HCT116 (cell line): ENCODE data around the gene SYNE1. TPM values are rescaled to one million over a fixed set of nuclear protein-coding genes. Genes with fewer than 3 reads are reported as not detected.

Source experiments
- ATAC-seq: fragments of 200-7000 bp; cut with Tn5 transposase; 2 replicates; pipeline ENCODE4 v1.9.1; 2020; ENCODE audit warnings: mild to moderate bottlenecking, moderate library complexity
- BruUV-seq: library from RNA; stranded (reverse); fragments of 400-500 nt; replicated peaks from 2 replicates; lab custom pipeline; 2021; lab: Mats Ljungman, UMichigan
- CTCF ChIA-PET: fragments of 300-600 bp; sonication (Branson Sonifier 250); formaldehyde crosslinking; loops from one replicate; lab custom pipeline; 2021; ENCODE audit warnings: antibody characterized with exemption; lab: Charles Lee
- POLR2A ChIA-PET: fragments of 300-600, 350-600 bp; sonication (Branson Sonifier 250); formaldehyde crosslinking; loops from one replicate; lab custom pipeline; 2021; ENCODE audit warnings: antibody characterized with exemption; lab: Charles Lee
- RAD21 ChIA-PET, 2 experiments: fragments of 300-600 bp; sonication (Branson Sonifier 250); formaldehyde crosslinking; loops; one replicate each; lab custom pipeline; 2023; ENCODE audit warnings: low total read pairs in 2 of 2; ENCODE audit not compliant: uncharacterized antibody in 2 of 2, unreplicated experiment in 2 of 2, low non-redundant PET in 1 of 2; lab: Charles Lee
- DNase-seq: peaks from one replicate; pipeline ENCODE4 v3.0.0-alpha.2; 2010; ENCODE audit warnings: low read depth, low spot score
- H2AFZ ChIP-seq: fragments of 200-600 bp; shearing (Covaris generic), sonication (generic); 2 replicates; pipeline ENCODE4 v1.6.1; 2017; ENCODE audit warnings: low read depth, mixed run types, mixed read lengths, antibody characterized with exemption, low read length; ENCODE audit not compliant: poor library complexity, severe bottlenecking
- H3K27ac ChIP-seq: 2 replicates; pipeline ENCODE4 v1.5.1; 2012; ENCODE audit warnings: low read depth, low read length
- H3K27me3 ChIP-seq: fragments of 200-600 bp; sonication (generic); 2 replicates; pipeline ENCODE4 v1.6.1; 2016; ENCODE audit warnings: mixed run types, low read length, mixed read lengths; ENCODE audit not compliant: insufficient read depth
- H3K36me3 ChIP-seq, 2 experiments: fragments of 200-500 bp in 1 of 2; fragments of 200-600 bp in 1 of 2; sonication (Bioruptor generic) in 1 of 2; sonication (generic) in 1 of 2; 2 replicates each; pipeline versions ENCODE4 v1.5.1 to v1.6.1; 2014 to 2016; ENCODE audit warnings: low read length in 2 of 2, inconsistent platforms in 1 of 2, mixed read lengths in 1 of 2, mixed run types in 1 of 2; ENCODE audit not compliant: insufficient read depth in 2 of 2, control insufficient read depth in 1 of 2
- H3K4me1 ChIP-seq, 2 experiments: fragments of 200-600 bp in 1 of 2; sonication (generic) in 1 of 2; 2 replicates each; pipeline versions ENCODE4 v1.5.1 to v1.6.1; 2012 to 2017; ENCODE audit warnings: low read length in 2 of 2, inconsistent platforms in 1 of 2, mild to moderate bottlenecking in 1 of 2, mixed read lengths in 1 of 2, mixed run types in 1 of 2, moderate library complexity in 1 of 2; ENCODE audit not compliant: insufficient read depth in 2 of 2, control insufficient read depth in 1 of 2
- H3K4me2 ChIP-seq: fragments of 200-600 bp; sonication (generic); 2 replicates; pipeline ENCODE4 v1.6.1; 2017; ENCODE audit warnings: mixed run types, low read length, mixed read lengths
- H3K4me3 ChIP-seq, 2 experiments: fragments of 200-600 bp in 1 of 2; sonication (generic) in 1 of 2; replicated peaks in 1 of 2; 2 replicates each; pipeline ENCODE4 v1.5.1; 2011 to 2016; ENCODE audit warnings: low read length in 2 of 2, control low read depth in 1 of 2, low read depth in 1 of 2, mild to moderate bottlenecking in 1 of 2, mixed read lengths in 1 of 2, mixed run types in 1 of 2
- H3K79me2 ChIP-seq: fragments of 200-600 bp; sonication (generic); 2 replicates; pipeline ENCODE4 v1.6.1; 2017; ENCODE audit warnings: mild to moderate bottlenecking, mixed run types, low read length, moderate library complexity, mixed read lengths; ENCODE audit not compliant: insufficient read depth
- H3K9ac ChIP-seq: fragments of 200-600 bp; sonication (generic); 2 replicates; pipeline ENCODE4 v1.6.1; 2016; ENCODE audit warnings: low read length, mixed read lengths
- H3K9me2 ChIP-seq: fragments of 200-600 bp; sonication (generic), shearing (Covaris generic); 2 replicates; pipeline ENCODE4 v1.6.1; 2017; ENCODE audit warnings: mixed run types, mild to moderate bottlenecking, moderate library complexity; ENCODE audit not compliant: insufficient read depth
- H3K9me3 ChIP-seq, 2 experiments: fragments of 200-500 bp in 1 of 2; fragments of 200-600 bp in 1 of 2; sonication (Bioruptor generic) in 1 of 2; sonication (generic) in 1 of 2; 2 replicates each; pipeline ENCODE4 v1.6.1; 2014 to 2017; ENCODE audit warnings: low read length in 2 of 2, mixed read lengths in 2 of 2, inconsistent platforms in 1 of 2, low read depth in 1 of 2, mild to moderate bottlenecking in 1 of 2, mixed run types in 1 of 2, moderate library complexity in 1 of 2; ENCODE audit not compliant: control insufficient read depth in 1 of 2, insufficient read depth in 1 of 2
- H4K20me1 ChIP-seq: fragments of 200-600 bp; sonication (generic), shearing (Covaris generic); 2 replicates; pipeline ENCODE4 v1.6.1; 2017; ENCODE audit warnings: mixed run types, mild to moderate bottlenecking, moderate library complexity; ENCODE audit not compliant: insufficient read depth
- CTCF ChIP-seq, 3 experiments: fragments of 200-600 bp in 1 of 3; sonication (generic) in 1 of 3; IDR thresholded peaks in 2 of 3; conservative IDR thresholded peaks in 1 of 3; 2 replicates each; pipeline ENCODE4 v1.5.1; 2012 to 2017; ENCODE audit warnings: low read depth in 2 of 3, low read length in 2 of 3, antibody characterized with exemption in 1 of 3, borderline replicate concordance in 1 of 3, control low read depth in 1 of 3, mild to moderate bottlenecking in 1 of 3, mixed read lengths in 1 of 3, mixed run types in 1 of 3, moderate library complexity in 1 of 3; ENCODE audit not compliant: insufficient read depth in 1 of 3
- FOSL1 ChIP-seq: IDR thresholded peaks from 2 replicates; pipeline ENCODE4 v1.6.1; 2012; ENCODE audit warnings: low read depth
- MAX ChIP-seq: IDR thresholded peaks from 2 replicates; pipeline ENCODE4 v1.6.1; 2012
- POLR2AphosphoS5 ChIP-seq: IDR thresholded peaks from 2 replicates; pipeline ENCODE4 v1.6.1; 2011; ENCODE audit warnings: mild to moderate bottlenecking, low read depth, low read length, moderate library complexity
- RAD21 ChIP-seq: IDR thresholded peaks from 2 replicates; pipeline ENCODE4 v1.6.1; 2012; ENCODE audit warnings: low read depth, mild to moderate bottlenecking
- SIN3A ChIP-seq: IDR thresholded peaks from 2 replicates; pipeline ENCODE4 v1.6.1; 2012; ENCODE audit warnings: low read depth
- SP1 ChIP-seq: IDR thresholded peaks from 2 replicates; pipeline ENCODE4 v1.6.1; 2012; ENCODE audit warnings: low read depth
- SRF ChIP-seq: IDR thresholded peaks from 2 replicates; pipeline ENCODE4 v1.6.1; 2012; ENCODE audit warnings: low read depth
- intact Hi-C: fragments of 100-400 bp; cut with micrococcal nuclease; formaldehyde crosslinking; loops from 2 replicates; pipeline ENCODE4 v1.10.0; 2022
- total RNA-seq: library from RNA; stranded (reverse); gene quantifications from one replicate; pipeline ENCODE4 v1.2.1, GENCODE V29; 2021; ENCODE audit not compliant: unreplicated experiment

The SYNE1 gene
- total RNA-seq, 1 experiment from 2014 or later, result 5.4 TPM

GRCh38 chr6:152575161-152575560 is 62.0 kb downstream of the SYNE1 start:
- no peak overlapping the region for H2AFZ ChIP-seq
- POLR2A ChIA-PET, result no interaction called here

More at GRCh38 chr6:152575161-152575560, 62.0 kb downstream of the SYNE1 start:
- H3K36me3 ChIP-seq, result no peaks in the 10 kb centered on the region
- ChIA-PET CTCF (interaction anchor here (1.1 kb wide), 1 partner anchor 20 kb away, joined by 3 read pairs; no protein-coding TSS in a partner anchor), RAD21 (no interaction called here)
- no peaks in the 10 kb centered on the region for H3K9me2 ChIP-seq
- no TSS peak for BruUV-seq
- intact Hi-C loops, result no loop called here
- DNase-seq (no peak), ATAC-seq (no peak)
- no peaks in the 10 kb centered on the region for H4K20me1 ChIP-seq
- H3K27ac ChIP-seq, result no peak overlapping the region
- no peaks in the 10 kb centered on the region; a peak in 1 of 4 replicates for H3K4me1 ChIP-seq
- H3K9me3 ChIP-seq, result no peaks in the 10 kb centered on the region
- H3K79me2 ChIP-seq, result no peaks in the 10 kb centered on the region
- TF ChIP-seq RAD21 (no peak), FOSL1 (no peak), SIN3A (no peak), SRF (no peak), POLR2AphosphoS5 (no peak), SP1 (no peak), MAX (no peak), CTCF (IDR thresholded peaks at IDR 0.05 in 2 of 3, conservative IDR thresholded peaks at IDR 0.05 in 1 of 3; ENCODE audit: borderline replicate concordance in 1 of 3, insufficient read depth in 1 of 3, low read depth in 2 of 3, low read length in 2 of 3) (no peak)
- no peak overlapping the region for H3K4me3 ChIP-seq
- no peak overlapping the region for H3K4me2 ChIP-seq
- H3K27me3 ChIP-seq, result no peaks in the 10 kb centered on the region
- no peak overlapping the region for H3K9ac ChIP-seq
